Endometrium (tissue), 2 donors: Measurements from ENCODE around the gene VPS35.
A peak's percentile ranks its signal among the peaks of the same experiment; 100 is the strongest.

Experiments
- FAIRE-seq: peaks from 2 replicates; lab custom pipeline; 2012; peaks lifted over from hg19 to GRCh38; lab: Jason Lieb, UNC
- donor health status: control.
- donor health status: control.

Gene VPS35

DNA sequence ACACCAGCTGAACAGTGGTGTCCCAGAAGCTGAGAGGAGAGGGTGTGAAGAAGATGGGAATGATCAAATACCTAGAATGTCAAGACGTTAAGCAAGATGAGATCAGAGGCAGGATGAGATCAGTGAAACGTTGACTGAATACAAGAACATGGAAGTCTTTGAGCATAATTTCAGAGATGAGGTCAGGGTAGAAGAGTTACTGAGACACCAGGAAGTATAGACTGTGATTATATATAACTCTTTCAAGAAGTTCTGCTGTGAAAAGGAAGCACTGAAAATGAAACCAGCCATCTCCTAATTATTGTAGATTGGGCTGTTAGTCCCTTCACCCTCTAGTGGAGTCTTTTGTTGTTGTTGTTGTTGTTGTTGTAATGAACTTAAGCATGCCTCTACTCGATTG, 76.9 kb downstream of the VPS35 start:
- FAIRE-seq: no peak

DNA sequence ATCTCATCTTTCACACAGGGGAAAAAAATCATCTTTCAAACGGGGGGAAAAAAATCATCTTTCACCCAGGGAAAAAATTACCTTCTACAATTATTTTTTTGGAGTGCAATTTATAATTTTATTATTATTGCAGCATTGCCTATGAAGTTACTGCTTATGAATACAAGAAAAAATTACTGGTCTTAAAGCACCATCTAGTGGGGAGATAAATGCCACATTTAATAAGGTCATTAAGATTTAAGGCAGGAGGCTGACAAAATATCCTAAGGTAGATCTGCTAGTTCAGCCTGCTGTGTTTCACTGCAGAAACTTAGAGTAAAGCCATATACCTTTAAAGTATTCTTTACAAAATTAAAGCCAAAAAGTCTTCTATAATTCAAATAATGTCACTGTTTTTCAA, 81.4 kb downstream of the VPS35 start:
- peak; percentile 77 for FAIRE-seq

DNA sequence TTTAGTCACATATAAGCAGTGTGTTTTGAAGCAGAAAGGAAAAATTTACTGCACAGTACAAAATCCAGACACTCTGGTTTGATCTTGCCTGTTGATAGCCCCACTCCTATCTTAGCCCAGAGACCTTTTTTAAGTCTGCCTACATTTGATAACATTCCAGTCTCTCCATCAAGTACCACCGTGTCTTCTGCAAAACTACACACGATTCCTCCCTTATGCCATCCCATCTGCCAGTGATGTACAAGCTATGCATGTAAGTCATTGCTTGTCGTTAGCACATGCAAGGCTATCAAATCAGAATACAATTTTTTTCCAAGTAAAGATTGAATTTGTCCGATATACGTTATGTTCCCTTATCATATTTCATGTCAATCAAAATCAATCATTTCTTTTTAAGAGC, 82.7 kb downstream of the VPS35 start:
- FAIRE-seq: no peak
